GM23248 (cell line): ENCODE data around the gene INS.

ENCODE experiments used
- EZH2 ChIP-seq: fragments of 200-600 bp; sonication (generic); IDR thresholded peaks from 2 replicates; pipeline ENCODE4 v1.6.1; 2018; ENCODE audit warnings: antibody characterized with exemption, mild to moderate bottlenecking; ENCODE audit not compliant: insufficient read depth, poor library complexity, severe bottlenecking
- EZH2phosphoT487 ChIP-seq: fragments of 200-600 bp; sonication (generic); IDR thresholded peaks from 2 replicates; pipeline ENCODE4 v1.6.1; 2018; ENCODE audit warnings: antibody characterized with exemption, moderate library complexity, mild to moderate bottlenecking, low read depth; ENCODE audit not compliant: insufficient read depth

- TF ChIP-seq EZH2, result no peak
- no peak for TF ChIP-seq EZH2phosphoT487
These were observed 25.8 kb upstream of the INS start for GRCh38 chr11:2186669-2187279.
